Left ventricle myocardium inferior (tissue), 1 donor: Measurements from ENCODE around the gene PRKD3. TPM values are rescaled to one million over a fixed set of nuclear protein-coding genes. Genes with fewer than 3 reads are reported as not detected.
A peak's percentile ranks its signal among the peaks of the same experiment; 100 is the strongest.

Experiments used
- DNase-seq: peaks from one replicate; pipeline ENCODE4 v3.0.0-alpha.2; 2020
- H3K27ac ChIP-seq: fragments of 200-600 bp; replicated peaks from 2 replicates; pipeline ENCODE4 v1.8.0; 2021
- H3K27me3 ChIP-seq: fragments of 200-600 bp; 2 replicates; pipeline ENCODE4 v1.8.0; 2021; ENCODE audit warnings: low read depth
- H3K36me3 ChIP-seq: fragments of 200-600 bp; 2 replicates; pipeline ENCODE4 v1.8.0; 2021
- H3K4me1 ChIP-seq: fragments of 200-600 bp; 2 replicates; pipeline ENCODE4 v1.8.0; 2021
- H3K4me3 ChIP-seq: fragments of 200-600 bp; 2 replicates; pipeline ENCODE4 v1.8.0; 2021; ENCODE audit warnings: mild to moderate bottlenecking, moderate library complexity
- H3K9me3 ChIP-seq: fragments of 200-600 bp; replicated peaks from 2 replicates; pipeline ENCODE4 v1.8.0; 2021
- CTCF ChIP-seq: fragments of 200-600 bp; IDR thresholded peaks from 2 replicates; pipeline ENCODE4 v1.8.0; 2021; ENCODE audit warnings: antibody characterized with exemption, mild to moderate bottlenecking, borderline replicate concordance
- intact Hi-C: fragments of 100-400 bp; cut with micrococcal nuclease; formaldehyde crosslinking; loops from one replicate; pipeline ENCODE4 v1.11.0; 2022
- total RNA-seq: library from RNA; stranded (reverse); fragmentation: NEBNext Ultra II Directional; extraction: Animal tissue kit (Norgen Biotek cat#: 25700); gene quantifications from one replicate; pipeline ENCODE4 v1.2.1, GENCODE V29; 2021
- donor health status: DM: no; HTN: yes; CAD: no; lungs with severe emphysema.

Gene PRKD3
- total RNA-seq, 1 donor from 2014 or later = 14.8 TPM

GRCh38 chr2:37350034-37350433, 25.4 kb upstream of the PRKD3 start:
- peaks cover 4% of the 10 kb centered on the region for H3K4me1 ChIP-seq
- no peak overlapping the region for H3K4me3 ChIP-seq
- H3K36me3 ChIP-seq = no peaks in the 10 kb centered on the region
- intact Hi-C loops = no loop called here
- H3K27ac ChIP-seq = no peak overlapping the region
- H3K27me3 ChIP-seq = peaks cover 7% of the 10 kb centered on the region
- no peak for TF ChIP-seq CTCF
- DNase-seq = no peak
- H3K9me3 ChIP-seq = no peaks in the 10 kb centered on the region

- no peak overlapping the region for H3K27ac ChIP-seq
- no peak for DNase-seq
- H3K4me1 ChIP-seq = peaks cover 11% of the 10 kb centered on the region
- no peak for TF ChIP-seq CTCF
- H3K27me3 ChIP-seq = peaks cover 10% of the 10 kb centered on the region
- H3K36me3 ChIP-seq = no peaks in the 10 kb centered on the region
- H3K9me3 ChIP-seq = no peaks in the 10 kb centered on the region
- no peak overlapping the region for H3K4me3 ChIP-seq
- intact Hi-C loops = no loop called here
These were observed 24.7 kb upstream of the PRKD3 start for GRCh38 chr2:37349231-37349860.

GRCh38 chr2:37348155-37348554, 23.5 kb upstream of the PRKD3 start:
- no peak overlapping the region for H3K4me3 ChIP-seq
- no peaks in the 10 kb centered on the region for H3K36me3 ChIP-seq
- no peak for TF ChIP-seq CTCF
- intact Hi-C loops = no loop called here
- no peak for DNase-seq
- H3K9me3 ChIP-seq = no peaks in the 10 kb centered on the region
- peaks cover 23% of the 10 kb centered on the region for H3K4me1 ChIP-seq
- H3K27ac ChIP-seq = no peak overlapping the region
- peaks cover 10% of the 10 kb centered on the region for H3K27me3 ChIP-seq

- H3K36me3 ChIP-seq = no peaks in the 10 kb centered on the region
- peak within 1 kb of the TSS; percentile 74 for H3K4me3 ChIP-seq
- peaks cover 10% of the 10 kb centered on the region for H3K27me3 ChIP-seq
- no peak for TF ChIP-seq CTCF
- H3K4me1 ChIP-seq = peaks cover 31% of the 10 kb centered on the region
- peak within 1 kb of the TSS; percentile 64 for H3K27ac ChIP-seq
- intact Hi-C loops = no loop called here
- H3K9me3 ChIP-seq = no peaks in the 10 kb centered on the region
- peak; percentile 53 for DNase-seq
These were observed 20.1 kb upstream of the PRKD3 start, which contains the start of gene QPCT for GRCh38 chr2:37344453-37345361. Gene QPCT (plus strand): TSS chr2:37344630. CDS start chr2:37344732, 102 bp downstream.

- Histone ChIP-seq H3K9me3 (no peaks in the 10 kb centered on the region), H3K36me3 (no peaks in the 10 kb centered on the region), H3K4me3 (peak overlapping the region; percentile 74), H3K27me3 (peaks cover 10% of the 10 kb centered on the region), H3K27ac (peak overlapping the region; percentile 64), H3K4me1 (peaks cover 31% of the 10 kb centered on the region)
- DNase-seq = no peak
- intact Hi-C loops = no loop called here
- TF ChIP-seq CTCF = peak; percentile 49
These were observed 19.2 kb upstream of the PRKD3 start for GRCh38 chr2:37343537-37344434.
